LNCaP clone FGC (cell line): ENCODE results near the gene ABTB2.

Experiments used
- DNase-seq: peaks from one replicate; pipeline ENCODE4 v3.0.0-alpha.2; 2011; ENCODE audit warnings: low read depth
- H3K4me3 ChIP-seq: 2 replicates; pipeline ENCODE4 v1.5.1; 2011; ENCODE audit warnings: mild to moderate bottlenecking, low read depth, low read length, control low read depth
- CTCF ChIP-seq: IDR thresholded peaks from 2 replicates; pipeline ENCODE4 v1.5.1; 2012; ENCODE audit warnings: mild to moderate bottlenecking; ENCODE audit not compliant: control insufficient read depth, insufficient read depth; ENCODE audit errors: extremely low read depth

Gene ABTB2

GRCh38 chr11:34314176-34314575 lies 43.6 kb downstream of the ABTB2 start:
- no peak for TF ChIP-seq CTCF
- DNase-seq = no peak
- H3K4me3 ChIP-seq = no peak overlapping the region

GRCh38 chr11:34313099-34313517 lies 44.7 kb downstream of the ABTB2 start:
- no peak overlapping the region for H3K4me3 ChIP-seq
- TF ChIP-seq CTCF = no peak
- no peak for DNase-seq

GRCh38 chr11:34311126-34311525 lies 46.7 kb downstream of the ABTB2 start:
- DNase-seq = no peak
- no peak overlapping the region for H3K4me3 ChIP-seq
- no peak for TF ChIP-seq CTCF

- no peak overlapping the region for H3K4me3 ChIP-seq
- DNase-seq = no peak
- no peak for TF ChIP-seq CTCF
These were observed 47.8 kb downstream of the ABTB2 start for GRCh38 chr11:34309965-34310364.

- no peak for DNase-seq
- no peak for TF ChIP-seq CTCF
- no peak overlapping the region for H3K4me3 ChIP-seq
These were observed 48.8 kb downstream of the ABTB2 start for GRCh38 chr11:34308913-34309585.

- TF ChIP-seq CTCF = no peak
- no peak overlapping the region for H3K4me3 ChIP-seq
- DNase-seq = no peak
These were observed 49.5 kb downstream of the ABTB2 start for GRCh38 chr11:34308049-34308912.

GRCh38 chr11:34305780-34306179 lies 52.0 kb downstream of the ABTB2 start:
- TF ChIP-seq CTCF = no peak

More at GRCh38 chr11:34305780-34306179, 52.0 kb downstream of the ABTB2 start:
- H3K4me3 ChIP-seq = no peak overlapping the region
- DNase-seq = no peak
